ENCODE results near the gene TMEM52.

- TF ChIP-seq POLR2A (IDR thresholded peaks at IDR 0.05) (peak in 1 of 3 donors; percentile 70), CTCF (IDR thresholded peaks at IDR 0.05 in 8 of 11, conservative IDR thresholded peaks at IDR 0.05 in 3 of 11) (no peak), POLR2AphosphoS5 (IDR thresholded peaks at IDR 0.05) (peak; percentile 64 to 88 (median 81))
Measured at GRCh38 chr1:1891349-1892078, 27.6 kb downstream of the TMEM52 start.

Data from spleen (tissue), 7 donors.